Measurements from ENCODE around the gene STX8.

STX8 gene

DNA sequence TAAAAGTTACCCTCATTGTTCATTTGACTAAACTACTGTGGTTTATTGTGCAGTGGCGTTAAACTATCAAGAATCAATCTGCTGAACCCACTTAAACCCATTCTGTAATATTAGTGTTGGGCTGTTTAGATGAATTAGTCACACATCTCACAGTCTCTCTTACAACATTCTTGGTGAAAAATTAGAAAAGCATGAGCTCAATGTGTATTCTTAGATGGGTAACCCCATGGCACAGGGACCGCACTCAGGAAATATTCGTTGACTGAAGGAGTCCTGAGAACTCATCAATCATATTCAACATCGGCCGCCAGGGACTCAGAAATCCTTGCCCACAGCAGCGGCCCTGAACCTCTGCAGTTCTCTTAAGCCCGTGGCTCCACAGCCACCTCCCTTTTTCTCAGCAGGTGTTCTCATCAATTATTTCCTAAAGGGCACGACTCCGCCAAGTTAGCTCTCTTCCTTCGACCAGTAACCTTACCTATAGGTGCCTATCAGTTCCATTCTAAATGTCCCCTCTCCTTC is 155.6 kb downstream of the STX8 start:
- TF ChIP-seq, protein P1, sequence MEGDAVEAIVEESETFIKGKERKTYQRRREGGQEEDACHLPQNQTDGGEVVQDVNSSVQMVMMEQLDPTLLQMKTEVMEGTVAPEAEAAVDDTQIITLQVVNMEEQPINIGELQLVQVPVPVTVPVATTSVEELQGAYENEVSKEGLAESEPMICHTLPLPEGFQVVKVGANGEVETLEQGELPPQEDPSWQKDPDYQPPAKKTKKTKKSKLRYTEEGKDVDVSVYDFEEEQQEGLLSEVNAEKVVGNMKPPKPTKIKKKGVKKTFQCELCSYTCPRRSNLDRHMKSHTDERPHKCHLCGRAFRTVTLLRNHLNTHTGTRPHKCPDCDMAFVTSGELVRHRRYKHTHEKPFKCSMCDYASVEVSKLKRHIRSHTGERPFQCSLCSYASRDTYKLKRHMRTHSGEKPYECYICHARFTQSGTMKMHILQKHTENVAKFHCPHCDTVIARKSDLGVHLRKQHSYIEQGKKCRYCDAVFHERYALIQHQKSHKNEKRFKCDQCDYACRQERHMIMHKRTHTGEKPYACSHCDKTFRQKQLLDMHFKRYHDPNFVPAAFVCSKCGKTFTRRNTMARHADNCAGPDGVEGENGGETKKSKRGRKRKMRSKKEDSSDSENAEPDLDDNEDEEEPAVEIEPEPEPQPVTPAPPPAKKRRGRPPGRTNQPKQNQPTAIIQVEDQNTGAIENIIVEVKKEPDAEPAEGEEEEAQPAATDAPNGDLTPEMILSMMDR (conservative IDR thresholded peaks at IDR 0.05; ENCODE audit: low read depth), result no peak
- H3K27ac ChIP-seq, result no peak overlapping the region
- ChIA-PET POLR2A (ENCODE audit: low non-redundant PET) (no interaction called here), CTCF (interaction anchor here (0.7 to 0.8 kb wide), 2 partner anchors 17 to 296 kb away, joined by 3 read pairs; no protein-coding TSS in a partner anchor)
- DNase-seq (ENCODE audit: low spot score), result no peak

DNA sequence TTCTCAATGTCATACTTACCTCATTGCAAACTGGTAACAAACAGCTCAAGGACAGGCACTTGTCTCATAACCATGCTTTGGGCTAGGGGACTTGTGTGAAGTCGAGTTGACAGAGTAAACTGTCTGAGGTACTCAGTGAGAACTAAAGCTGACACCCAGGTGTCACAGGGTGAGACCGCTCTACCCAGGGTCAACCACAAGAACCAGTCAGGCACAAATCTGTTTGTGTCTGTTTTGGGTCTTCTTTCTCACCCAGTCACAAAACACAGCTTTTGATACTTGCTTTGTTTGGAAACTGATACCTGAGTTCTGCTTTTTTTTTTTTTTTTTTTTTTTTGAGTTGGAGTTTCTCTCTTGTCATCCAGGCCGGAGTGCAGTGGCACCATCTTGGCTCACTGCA is 161.1 kb downstream of the STX8 start:
- POLR2A ChIA-PET (ENCODE audit: low non-redundant PET), result interaction anchor here (0.6 kb wide), 1 partner anchor 200 kb away, joined by 3 read pairs; no protein-coding TSS in a partner anchor
- CTCF ChIA-PET, result no interaction called here
- TF ChIP-seq, protein P1 (conservative IDR thresholded peaks at IDR 0.05; ENCODE audit: low read depth), result no peak
- no peak overlapping the region for H3K27ac ChIP-seq
- DNase-seq (ENCODE audit: low spot score), result no peak

DNA sequence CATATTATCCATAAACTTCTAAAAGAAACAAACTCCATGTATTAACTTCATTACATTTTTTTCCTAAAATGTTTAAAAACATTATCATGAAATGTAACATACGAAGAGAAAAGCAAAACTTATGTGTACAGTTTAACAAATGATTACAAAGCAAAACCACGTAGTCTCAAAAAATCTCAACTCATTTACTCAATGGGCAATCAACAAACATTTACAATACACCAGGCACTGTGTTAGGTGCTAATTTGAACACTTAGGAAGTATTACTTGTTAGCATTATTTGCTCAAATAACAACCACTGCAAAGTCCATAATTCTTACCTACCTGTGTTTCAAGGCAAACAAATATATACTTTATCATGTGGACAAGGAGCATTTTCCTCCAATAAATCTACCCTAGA is 164.9 kb downstream of the STX8 start:
- TF ChIP-seq, protein P1 (conservative IDR thresholded peaks at IDR 0.05; ENCODE audit: low read depth), result no peak
- CTCF ChIA-PET, result no interaction called here
- POLR2A ChIA-PET (ENCODE audit: low non-redundant PET), result no interaction called here

DNA sequence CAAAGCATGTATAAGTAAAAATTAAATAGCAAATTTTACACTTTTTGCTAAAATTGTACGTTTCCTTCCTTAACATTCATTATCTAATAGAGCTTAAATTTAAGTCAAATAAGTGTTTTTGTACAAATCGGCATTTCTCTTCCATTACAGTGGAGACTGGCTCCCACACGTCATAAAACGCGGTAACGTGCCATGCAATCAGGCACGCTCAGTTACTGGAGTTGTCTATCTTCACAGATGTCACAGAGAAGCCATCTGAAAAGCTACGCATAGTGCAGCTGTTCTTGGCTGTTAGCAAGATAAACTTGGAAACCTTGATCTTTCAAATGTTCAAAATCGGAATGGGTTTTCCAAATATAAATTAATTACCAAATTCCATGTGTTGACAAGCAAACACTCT is 165.3 kb downstream of the STX8 start:
- ChIA-PET CTCF (no interaction called here), POLR2A (ENCODE audit: low non-redundant PET) (no interaction called here)
- no peak overlapping the region for H3K27ac ChIP-seq

More for the DNA sequence above, 164.9 kb downstream of the STX8 start:
- no peak for DNase-seq (ENCODE audit: low spot score)
- no peak overlapping the region for H3K27ac ChIP-seq

DNA sequence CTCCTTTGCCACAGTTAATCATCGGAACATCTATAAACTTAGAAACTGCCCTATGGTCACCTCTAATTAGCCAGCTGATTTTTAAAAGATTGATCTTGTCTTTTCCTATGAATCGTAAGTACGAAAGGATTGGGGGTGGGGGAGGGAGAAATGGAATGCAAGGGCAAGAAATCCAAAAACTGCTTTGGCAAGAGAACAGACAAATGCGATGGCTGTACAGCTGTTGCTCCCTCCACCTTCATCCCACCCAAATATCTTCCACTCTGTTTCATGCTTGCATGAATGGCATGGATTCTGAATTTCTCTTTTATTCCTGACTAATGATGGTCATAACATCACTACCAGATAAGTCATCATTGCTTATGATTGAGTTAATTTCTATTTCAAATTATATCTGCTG is 165.7 kb downstream of the STX8 start:
- DNase-seq (ENCODE audit: low spot score), result no peak
- ChIA-PET POLR2A (ENCODE audit: low non-redundant PET) (no interaction called here), CTCF (no interaction called here)
- TF ChIP-seq, protein P1 (conservative IDR thresholded peaks at IDR 0.05; ENCODE audit: low read depth), result no peak
- H3K27ac ChIP-seq, result no peak overlapping the region

More for the DNA sequence above, 165.3 kb downstream of the STX8 start:
- TF ChIP-seq, protein P1 (conservative IDR thresholded peaks at IDR 0.05; ENCODE audit: low read depth), result no peak
- no peak for DNase-seq (ENCODE audit: low spot score)

GRCh38 chr17:9408868-9409829 is 166.5 kb downstream of the STX8 start:
- no peak for DNase-seq (ENCODE audit: low spot score)
- CTCF ChIA-PET, result interaction anchor here (0.9 kb wide), 1 partner anchor 9 kb away, joined by 3 read pairs; no protein-coding TSS in a partner anchor

More at GRCh38 chr17:9408868-9409829, 166.5 kb downstream of the STX8 start:
- POLR2A ChIA-PET (ENCODE audit: low non-redundant PET), result no interaction called here
- H3K27ac ChIP-seq, result no peak overlapping the region
- TF ChIP-seq, protein P1 (conservative IDR thresholded peaks at IDR 0.05; ENCODE audit: low read depth), result no peak
